ENCODE data around the gene PEAK1. TPM values are rescaled to one million over a fixed set of nuclear protein-coding genes. Genes with fewer than 3 reads are reported as not detected.

The PEAK1 gene
- total RNA-seq, 1 experiment from 2014 or later, result 21.2 TPM

- WGBS (ENCODE audit: extremely low coverage, insufficient read length, low lambda C conversion rate), result no CpG with 5 or more reads among the region's 2 CpGs
- H3K27ac Mint-ChIP-seq, result no peak overlapping the region
- H3K9me3 ChIP-seq (ENCODE audit: control insufficient read depth, low read depth, low read length), result no peaks in the 10 kb centered on the region
Measured at GRCh38 chr15:77414789-77415442, 5.0 kb downstream of the PEAK1 start.

More at GRCh38 chr15:77414789-77415442, 5.0 kb downstream of the PEAK1 start:
- H3K18ac ChIP-seq (ENCODE audit: insufficient read length, low read depth, low read length), result no peak overlapping the region
- H4K91ac ChIP-seq (ENCODE audit: insufficient read length, low read depth, low read length), result no peak overlapping the region
- H2AK5ac ChIP-seq (ENCODE audit: insufficient read length, low read length), result no peak overlapping the region
- H3K56ac ChIP-seq (ENCODE audit: insufficient read length, low read depth, low read length), result no peak overlapping the region
- H3K23me2 ChIP-seq (ENCODE audit: insufficient read length, low read depth, low read length, poor library complexity, severe bottlenecking), result peaks cover 5% of the 10 kb centered on the region
- H3K79me1 ChIP-seq (ENCODE audit: insufficient read depth, low read depth, low read length, poor library complexity, severe bottlenecking), result peaks cover 3% of the 10 kb centered on the region
- no peak overlapping the region for H4K8ac ChIP-seq (replicated peaks; ENCODE audit: insufficient read length, low read depth, low read length)
- TF ChIP-seq CTCF (conservative IDR thresholded peaks at IDR 0.05), result no peak
- H3K4me2 ChIP-seq (ENCODE audit: insufficient read depth, insufficient read length, low read length), result no peak overlapping the region
- no peak overlapping the region for H2AFZ ChIP-seq (ENCODE audit: low read length)
- H2BK120ac ChIP-seq (ENCODE audit: low read depth, low read length, poor library complexity, severe bottlenecking), result no peak overlapping the region
- H3K4ac ChIP-seq (ENCODE audit: low read depth, low read length), result no peak overlapping the region
- H3K27me3 Mint-ChIP-seq (ENCODE audit: low read depth), result peaks cover 18% of the 10 kb centered on the region
- H3K79me2 ChIP-seq (ENCODE audit: insufficient read depth, low read length), result peaks cover 9% of the 10 kb centered on the region; the same call in 1 of the 2 replicates
- H4K20me1 ChIP-seq (ENCODE audit: control insufficient read depth, insufficient read depth, insufficient read length), result no peaks in the 10 kb centered on the region
- no peak overlapping the region for H2BK20ac ChIP-seq (ENCODE audit: low read depth, low read length, poor library complexity, severe bottlenecking)
- H2BK5ac ChIP-seq (ENCODE audit: insufficient read length, low read length), result no peak overlapping the region
- H3K9me3 Mint-ChIP-seq, result peaks cover 0 to 3% of the 10 kb centered on the region in 2 experiments; a peak in 1 of 5 replicates
- H3K27ac ChIP-seq (ENCODE audit: insufficient read length, low read depth, low read length), result no peak overlapping the region
- H3K9ac ChIP-seq (ENCODE audit: extremely low read depth, insufficient read length, low read length), result no peak overlapping the region
- H2BK12ac ChIP-seq (ENCODE audit: insufficient read length, low read depth, low read length), result no peak overlapping the region
- H3K27me3 ChIP-seq (ENCODE audit: insufficient read depth, low read length), result no peaks in the 10 kb centered on the region
- no peak overlapping the region for H2BK15ac ChIP-seq (ENCODE audit: low read depth, low read length)
- H3T11ph ChIP-seq (ENCODE audit: low read length), result no peak overlapping the region
- H3K36me3 Mint-ChIP-seq (ENCODE audit: insufficient read depth in 1 of 3, low read depth in 3 of 3), result 0 out of 7 replicates have a peak, but pooled peaks cover 0 to 3% (median 0%) of the 10 kb centered on the region in 3 experiments
- no peak overlapping the region for H3K23ac ChIP-seq (ENCODE audit: insufficient read length, low read depth, low read length)
- H3K4me1 ChIP-seq (ENCODE audit: insufficient read depth, low read length), result peaks cover 12% of the 10 kb centered on the region; the same call in 1 of the 2 replicates
- DNase-seq, result no peak
- peaks cover 20 to 31% of the 10 kb centered on the region in 2 experiments for H3K4me1 Mint-ChIP-seq
- no peak overlapping the region for H3K14ac ChIP-seq (ENCODE audit: insufficient read depth, low read length)
- H3K4me3 Mint-ChIP-seq, result no peak overlapping the region
- H4K5ac ChIP-seq (ENCODE audit: insufficient read length, low read depth, low read length), result no peak overlapping the region

All from H9 (cell line).